CD4-positive, alpha-beta T cell treated with Interleukin-21 for 1 hour (primary cell): ENCODE measurements around the gene ADAMTS7.
"Not testable (repeated sequence)": the region's sequence is repeated elsewhere in the genome, so short reads cannot be mapped to it uniquely, and the experiment has no call there.

Experiments
- DNase-seq: peaks from one replicate; pipeline ENCODE4 v3.0.0-alpha.2; 2020

Gene ADAMTS7

GRCh38 chr15:78750566-78750965 is 60.7 kb downstream of the ADAMTS7 start:
- DNase-seq, result no peak

- DNase-seq, result no peak
These were observed 61.4 kb downstream of the ADAMTS7 start for GRCh38 chr15:78749831-78750230.

GRCh38 chr15:78747877-78748276 is 63.4 kb downstream of the ADAMTS7 start:
- not testable (repeated sequence) for DNase-seq

- DNase-seq, result not testable (repeated sequence)
These were observed 69.6 kb downstream of the ADAMTS7 start for GRCh38 chr15:78741674-78742073.

GRCh38 chr15:78740904-78741274 is 70.4 kb downstream of the ADAMTS7 start:
- DNase-seq, result no peak

- peak; percentile 18 for DNase-seq
These were observed 71.0 kb downstream of the ADAMTS7 start for GRCh38 chr15:78739996-78740903.

GRCh38 chr15:78739206-78739605 is 72.1 kb downstream of the ADAMTS7 start:
- no peak for DNase-seq

GRCh38 chr15:78737931-78738558 is 73.2 kb downstream of the ADAMTS7 start:
- DNase-seq, result not testable (repeated sequence)

- no peak for DNase-seq
These were observed 74.0 kb downstream of the ADAMTS7 start for GRCh38 chr15:78737187-78737820.

GRCh38 chr15:78736286-78736685 is 75.0 kb downstream of the ADAMTS7 start:
- DNase-seq, result not testable (repeated sequence)

- DNase-seq, result no peak
These were observed 76.7 kb downstream of the ADAMTS7 start for GRCh38 chr15:78734451-78735064.

GRCh38 chr15:78732634-78733033 is 78.6 kb downstream of the ADAMTS7 start:
- DNase-seq, result no peak

GRCh38 chr15:78730955-78731354 is 80.3 kb downstream of the ADAMTS7 start:
- no peak for DNase-seq

GRCh38 chr15:78728427-78728826 is 82.8 kb downstream of the ADAMTS7 start:
- not testable (repeated sequence) for DNase-seq

- DNase-seq, result no peak
These were observed 83.7 kb downstream of the ADAMTS7 start for GRCh38 chr15:78727561-78727960.

- DNase-seq, result no peak
These were observed 84.3 kb downstream of the ADAMTS7 start for GRCh38 chr15:78726870-78727551.

GRCh38 chr15:78719819-78720450 is 91.3 kb downstream of the ADAMTS7 start:
- not testable (repeated sequence) for DNase-seq

- DNase-seq, result no peak
These were observed 92.4 kb downstream of the ADAMTS7 start for GRCh38 chr15:78718837-78719236.

- no peak for DNase-seq
These were observed 93.2 kb downstream of the ADAMTS7 start for GRCh38 chr15:78717956-78718656.

GRCh38 chr15:78716651-78717050 is 94.6 kb downstream of the ADAMTS7 start:
- DNase-seq, result no peak

GRCh38 chr15:78715930-78716329 is 95.3 kb downstream of the ADAMTS7 start:
- DNase-seq, result no peak
